Adipocyte (in vitro differentiated cells): ENCODE measurements around the gene HOXB7.

Experiments
- DNase-seq: peaks from one replicate; pipeline ENCODE4 v3.0.0-alpha.2; 2015; ENCODE audit warnings: low read depth
- H3K27me3 ChIP-seq: replicated peaks from 2 replicates; pipeline ENCODE4 v1.7.0; 2013; ENCODE audit warnings: mild to moderate bottlenecking, low read length, moderate library complexity; ENCODE audit not compliant: control insufficient read depth, insufficient read depth
- H3K36me3 ChIP-seq: 2 replicates; pipeline ENCODE4 v1.7.0; 2013; ENCODE audit warnings: low read length, mild to moderate bottlenecking, moderate library complexity; ENCODE audit not compliant: control insufficient read depth, insufficient read depth, severe bottlenecking
- H3K4me1 ChIP-seq: 2 replicates; pipeline ENCODE4 v1.7.0; 2013; ENCODE audit warnings: mild to moderate bottlenecking, low read length, moderate library complexity; ENCODE audit not compliant: control insufficient read depth, insufficient read depth
- H3K4me3 ChIP-seq: 2 replicates; pipeline ENCODE4 v1.7.0; 2013; ENCODE audit warnings: mild to moderate bottlenecking, low read length, moderate library complexity
- H3K9ac ChIP-seq: 2 replicates; pipeline ENCODE4 v1.7.0; 2013; ENCODE audit warnings: mild to moderate bottlenecking, low read length, moderate library complexity
- H3K9me3 ChIP-seq: 2 replicates; pipeline ENCODE4 v1.7.0; 2013; ENCODE audit warnings: mild to moderate bottlenecking, low read length, moderate library complexity; ENCODE audit not compliant: control insufficient read depth

Gene HOXB7

DNA sequence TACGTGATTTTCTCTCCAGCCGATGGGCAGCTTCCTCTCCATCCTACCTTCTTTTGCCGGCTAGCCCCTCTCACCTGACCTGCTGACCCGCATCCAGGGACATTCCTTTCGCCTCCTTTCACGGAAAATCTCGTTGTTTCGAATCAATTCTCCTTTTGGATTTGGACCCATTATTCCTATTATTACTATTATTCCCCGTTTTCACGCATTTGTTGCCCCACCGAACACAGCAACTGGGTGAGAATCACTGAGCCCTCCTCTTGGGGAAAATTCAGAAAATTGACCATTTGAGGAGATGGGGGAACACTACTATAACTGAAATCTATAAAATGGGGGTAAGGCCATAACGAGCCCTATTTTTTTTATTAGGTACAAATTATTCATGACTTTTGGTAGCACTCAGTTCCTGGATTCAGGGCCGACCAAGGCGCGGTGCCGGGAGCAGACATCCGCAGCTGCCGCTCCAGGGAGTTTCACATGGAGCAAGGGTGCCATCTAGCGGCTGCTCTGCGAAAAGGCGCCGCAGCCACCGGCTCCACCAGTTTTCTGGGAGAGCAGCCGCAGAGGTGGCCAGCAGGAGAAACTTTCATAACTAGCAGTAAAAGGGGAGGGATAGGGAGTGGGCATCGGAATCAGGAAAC is 7.6 kb upstream of the HOXB7 start:
- DNase-seq = peak; percentile 92
- peak overlapping the region; percentile 80 for H3K4me3 ChIP-seq
- H3K27me3 ChIP-seq = peaks cover 70% of the 10 kb centered on the region
- no peak overlapping the region for H3K9ac ChIP-seq
- no peaks in the 10 kb centered on the region for H3K9me3 ChIP-seq
- H3K36me3 ChIP-seq = no peaks in the 10 kb centered on the region
- peaks cover 9% of the 10 kb centered on the region for H3K4me1 ChIP-seq

DNA sequence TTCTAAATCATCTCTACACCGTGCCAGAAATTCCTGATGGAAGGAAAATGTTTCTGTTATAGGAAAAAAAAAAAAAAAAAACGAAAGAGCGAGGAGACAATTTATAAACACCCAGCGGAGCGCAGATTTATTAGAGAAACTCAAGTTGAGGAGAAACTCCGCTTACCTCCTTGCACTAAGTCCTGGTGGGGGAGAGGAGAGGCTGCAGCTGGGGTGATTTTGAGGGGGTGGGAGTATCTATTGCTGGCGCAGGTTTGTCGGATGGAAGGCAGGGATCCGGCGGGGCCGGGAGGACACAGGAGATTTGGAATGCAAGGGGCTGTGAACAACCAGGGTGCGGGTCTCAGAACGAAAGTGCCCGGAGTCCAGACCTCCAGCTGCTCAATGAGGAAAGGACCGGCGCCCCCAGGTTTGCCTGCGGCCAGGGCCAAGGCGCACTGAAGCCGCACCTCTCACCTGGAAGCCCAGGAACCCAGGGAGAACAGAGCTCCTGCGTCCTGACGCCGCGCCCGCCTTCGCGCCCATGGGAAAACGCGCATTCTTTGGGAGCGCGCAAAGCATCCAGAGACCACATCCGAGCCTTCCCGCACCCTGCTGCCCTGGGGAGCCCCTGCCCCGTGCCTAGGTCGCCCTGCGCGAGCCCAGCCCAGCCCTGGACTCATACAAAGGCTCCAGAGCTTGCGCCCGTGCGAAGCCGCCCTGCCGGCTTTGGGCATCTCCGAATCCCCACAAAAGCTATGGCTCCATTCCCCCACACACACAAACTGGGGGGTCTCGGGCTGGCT is 6.8 kb upstream of the HOXB7 start:
- Histone ChIP-seq H3K9me3 (no peaks in the 10 kb centered on the region), H3K36me3 (no peaks in the 10 kb centered on the region), H3K4me3 (peak overlapping the region; percentile 51), H3K9ac (no peak overlapping the region), H3K27me3 (peaks cover 63% of the 10 kb centered on the region), H3K4me1 (peaks cover 9% of the 10 kb centered on the region)
- DNase-seq = no peak

DNA sequence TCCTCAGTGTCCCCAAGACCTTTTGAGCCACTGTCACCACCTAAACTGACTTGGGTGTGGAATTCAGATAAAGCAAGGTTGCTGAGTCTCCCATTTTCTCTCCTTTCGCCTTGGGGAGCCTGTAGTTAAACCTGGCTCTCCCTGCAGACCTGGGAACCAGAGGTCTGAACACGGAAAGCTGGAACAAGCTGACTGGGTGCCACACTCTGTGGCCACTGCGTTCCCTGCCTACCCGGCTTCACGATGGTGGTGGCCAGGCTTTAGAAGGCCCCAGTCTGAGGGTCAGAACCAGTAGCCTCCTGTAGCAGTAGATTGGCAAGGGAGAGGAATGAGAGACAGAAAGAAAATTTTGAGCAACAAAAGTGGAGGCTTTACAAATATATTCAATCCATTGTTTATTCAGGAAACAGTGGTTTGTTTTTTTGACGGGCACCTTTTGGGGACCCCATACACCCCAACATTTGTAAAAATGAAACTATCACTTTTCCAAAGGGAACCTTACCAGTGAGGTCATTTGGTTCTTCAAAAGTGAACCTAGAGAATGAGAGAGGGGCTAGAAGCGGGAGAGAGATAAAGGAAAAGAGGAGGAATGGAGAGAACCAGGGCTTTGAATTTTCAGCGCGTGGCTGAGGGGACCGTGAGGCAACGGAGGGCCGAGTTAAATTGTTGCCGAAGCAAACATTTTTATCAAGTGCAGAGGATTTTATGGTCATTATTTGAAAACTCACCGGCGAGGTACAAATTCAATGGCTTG is 6.1 kb upstream of the HOXB7 start:
- no peak for DNase-seq
- H3K27me3 ChIP-seq = peaks cover 55% of the 10 kb centered on the region
- H3K36me3 ChIP-seq = no peaks in the 10 kb centered on the region
- no peaks in the 10 kb centered on the region for H3K9me3 ChIP-seq
- H3K9ac ChIP-seq = no peak overlapping the region
- H3K4me1 ChIP-seq = peaks cover 9% of the 10 kb centered on the region
- H3K4me3 ChIP-seq = no peak overlapping the region

DNA sequence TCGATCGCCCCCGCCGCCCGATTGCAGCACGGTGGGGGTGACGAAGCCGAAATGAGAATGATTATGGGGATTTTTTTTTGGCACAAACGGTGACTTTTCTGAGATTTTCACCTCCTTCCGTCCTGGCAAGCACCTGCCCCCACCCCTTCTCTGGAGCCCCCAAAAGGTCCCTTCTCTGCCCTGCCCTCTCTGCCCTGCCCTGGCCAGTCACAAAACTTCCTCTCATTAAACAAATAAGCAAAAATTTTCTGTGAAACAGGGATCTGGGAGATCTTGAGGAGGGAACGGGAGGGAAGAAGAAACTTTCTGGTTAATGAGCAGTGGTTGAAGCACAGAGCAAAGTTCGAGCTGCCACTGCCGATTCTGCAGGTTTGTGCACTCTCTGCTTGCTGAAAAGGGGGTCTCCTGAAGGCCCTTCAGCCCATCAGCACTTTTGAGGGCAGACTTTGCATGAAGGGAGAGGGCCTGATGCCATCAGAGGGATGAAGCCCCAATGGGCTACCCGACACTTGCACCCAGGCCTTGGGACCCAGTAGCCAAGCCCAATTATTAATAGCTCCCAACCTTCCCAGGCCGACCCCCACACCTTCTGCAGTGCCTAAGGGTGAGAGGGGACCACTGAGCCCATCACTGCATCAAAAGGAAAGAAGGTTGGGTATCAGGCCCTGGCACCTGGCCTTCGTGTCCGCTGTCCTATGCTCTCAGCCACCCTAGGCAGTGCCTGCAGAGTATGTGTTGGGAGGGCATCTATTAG is 5.3 kb upstream of the HOXB7 start:
- Histone ChIP-seq H3K27me3 (peaks cover 47% of the 10 kb centered on the region), H3K9ac (no peak overlapping the region), H3K9me3 (no peaks in the 10 kb centered on the region), H3K36me3 (no peaks in the 10 kb centered on the region), H3K4me1 (peaks cover 12% of the 10 kb centered on the region), H3K4me3 (no peak overlapping the region)
- DNase-seq = no peak

DNA sequence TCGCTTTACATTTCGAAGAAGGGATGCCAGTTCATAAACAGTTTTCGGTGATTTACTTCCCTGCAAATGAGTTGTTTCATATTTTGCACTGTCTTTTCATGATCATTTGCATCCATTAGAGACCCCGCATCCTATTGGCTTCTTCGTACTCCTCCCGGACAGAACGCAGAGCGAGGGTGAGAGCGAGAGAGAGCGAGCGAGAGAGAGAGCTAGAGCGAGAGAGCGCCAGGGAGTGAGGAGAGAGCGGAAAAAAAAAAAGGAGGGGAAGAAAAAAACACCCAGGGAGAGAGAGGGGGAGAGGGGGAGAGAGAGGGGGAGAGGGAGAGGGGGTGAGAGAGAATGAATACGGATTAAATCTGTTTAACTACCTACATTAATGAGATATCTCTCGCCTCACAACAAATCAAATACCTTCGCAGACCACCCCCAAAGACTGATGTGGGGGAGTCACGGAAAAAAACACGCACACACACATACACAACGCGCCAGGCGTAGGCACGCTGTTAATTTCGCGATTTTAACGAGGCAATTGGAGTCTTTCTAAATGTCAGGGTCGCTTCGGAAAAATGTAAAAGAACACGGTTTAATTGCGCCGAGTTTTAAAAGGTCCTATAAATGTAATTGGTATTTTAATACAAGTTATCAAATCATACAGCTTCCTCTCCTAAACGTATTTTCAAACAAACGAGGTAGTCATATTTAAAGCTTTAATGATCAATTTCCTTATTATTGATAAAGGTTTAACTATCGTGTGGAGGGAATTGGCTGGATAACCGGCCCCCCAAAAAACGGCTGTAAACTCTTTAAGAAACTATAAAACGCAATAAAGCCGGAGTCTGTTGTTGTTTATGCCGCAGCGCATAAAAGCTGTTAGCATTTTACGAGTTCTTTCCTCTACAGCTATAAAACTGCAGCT is 4.5 kb upstream of the HOXB7 start, which contains the start of gene HOXB8:
HOXB8 (minus strand) TSS at position 246 of the 916 bp plus-strand sequence. CDS start 588 bp downstream, outside the sequence.
- H3K9me3 ChIP-seq = no peaks in the 10 kb centered on the region
- H3K36me3 ChIP-seq = no peaks in the 10 kb centered on the region
- peaks cover 12% of the 10 kb centered on the region for H3K4me1 ChIP-seq
- DNase-seq = no peak
- peak within 1 kb of the TSS; percentile 75 for H3K4me3 ChIP-seq
- peak within 1 kb of the TSS; percentile 85 for H3K9ac ChIP-seq
- H3K27me3 ChIP-seq = peaks cover 40% of the 10 kb centered on the region

DNA sequence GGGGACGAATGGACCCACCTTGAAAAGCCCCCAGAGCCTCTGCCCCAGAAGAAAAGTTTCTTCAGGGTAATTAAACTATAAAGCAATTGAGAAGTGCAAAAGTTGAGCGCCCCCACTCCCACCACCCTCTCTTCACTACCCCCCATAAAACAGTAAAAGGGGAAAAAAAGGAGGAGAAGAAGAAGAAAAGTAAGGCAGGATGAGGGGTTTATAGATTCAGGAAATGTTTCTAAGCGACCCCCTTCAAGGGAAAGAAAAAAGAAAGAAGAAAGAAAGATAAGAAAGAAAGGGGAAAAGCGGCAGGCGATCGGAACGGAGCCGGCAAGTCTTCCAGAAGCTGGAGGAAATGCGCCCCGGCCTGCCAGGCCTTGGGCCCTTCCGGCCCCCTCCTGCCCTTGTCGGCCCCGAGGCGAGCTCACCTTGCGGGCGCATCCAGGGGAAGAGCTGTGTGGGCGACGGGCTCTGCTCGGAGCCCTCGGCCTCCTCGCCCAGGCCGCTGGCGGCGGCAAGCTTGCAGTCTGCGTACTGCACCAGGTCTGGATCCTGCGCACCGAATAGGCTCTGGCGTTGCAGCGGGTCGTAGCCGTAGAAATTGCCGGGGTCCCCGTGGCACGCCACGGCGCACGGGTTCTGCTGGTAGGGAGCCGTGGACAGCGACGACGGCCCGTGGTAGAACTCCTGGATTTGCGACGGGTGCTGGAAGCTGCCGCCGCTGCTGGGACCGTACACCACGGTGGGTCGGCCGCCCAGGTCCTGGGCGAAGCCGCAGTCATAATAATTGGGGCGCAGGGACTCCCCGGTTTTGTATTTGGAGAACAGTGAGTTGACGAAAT is 3.3 kb upstream of the HOXB7 start:
- H3K36me3 ChIP-seq = no peaks in the 10 kb centered on the region
- peaks cover 22% of the 10 kb centered on the region for H3K4me1 ChIP-seq
- peaks cover 30% of the 10 kb centered on the region for H3K27me3 ChIP-seq
- peak overlapping the region; percentile 85 for H3K9ac ChIP-seq
- DNase-seq = no peak
- no peaks in the 10 kb centered on the region for H3K9me3 ChIP-seq
- H3K4me3 ChIP-seq = peak overlapping the region; percentile 75

DNA sequence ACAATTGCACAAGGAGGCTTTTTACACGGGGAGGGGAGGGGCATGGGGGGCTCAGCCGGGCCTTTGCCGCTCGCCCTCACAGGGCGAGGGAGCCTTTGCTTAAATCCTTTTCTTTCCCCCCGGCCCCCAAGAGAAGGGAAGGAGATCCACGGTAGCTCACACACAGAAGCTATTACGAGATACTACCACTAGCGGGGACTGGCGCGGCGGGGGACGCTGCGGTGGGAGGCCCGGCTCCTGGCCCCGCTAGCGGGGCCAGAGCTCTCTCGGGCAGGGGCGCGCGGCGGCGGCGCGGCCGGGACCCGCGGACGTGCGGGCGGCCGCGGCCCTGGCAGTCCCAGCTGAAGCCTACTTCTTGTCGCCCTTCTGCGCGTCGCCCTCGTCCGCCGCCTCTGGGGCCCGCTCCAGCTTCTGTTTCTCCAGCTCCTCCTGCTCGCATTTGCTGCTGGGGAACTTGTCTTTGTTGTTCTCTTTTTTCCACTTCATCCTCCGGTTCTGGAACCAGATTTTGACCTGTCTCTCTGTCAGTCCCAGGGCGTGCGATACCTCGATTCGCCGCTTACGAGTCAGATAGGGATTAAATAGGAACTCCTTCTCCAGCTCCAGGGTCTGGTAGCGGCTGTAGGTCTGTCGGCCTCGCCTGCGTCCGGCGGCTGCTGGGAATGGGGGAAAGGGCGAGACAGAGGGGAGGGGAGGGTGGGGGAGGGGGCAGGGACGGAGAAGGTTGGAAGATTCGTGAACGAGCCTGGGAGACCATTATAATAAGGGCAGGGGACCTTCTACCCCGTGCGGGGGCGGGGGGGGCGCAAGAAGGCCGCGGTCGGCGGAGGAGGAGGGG is 2.3 kb upstream of the HOXB7 start:
- Histone ChIP-seq H3K9ac (peak overlapping the region; percentile 94), H3K9me3 (no peaks in the 10 kb centered on the region), H3K36me3 (no peaks in the 10 kb centered on the region), H3K4me3 (peak overlapping the region; percentile 86), H3K27me3 (peaks cover 27% of the 10 kb centered on the region), H3K4me1 (peaks cover 22% of the 10 kb centered on the region)
- no peak for DNase-seq

DNA sequence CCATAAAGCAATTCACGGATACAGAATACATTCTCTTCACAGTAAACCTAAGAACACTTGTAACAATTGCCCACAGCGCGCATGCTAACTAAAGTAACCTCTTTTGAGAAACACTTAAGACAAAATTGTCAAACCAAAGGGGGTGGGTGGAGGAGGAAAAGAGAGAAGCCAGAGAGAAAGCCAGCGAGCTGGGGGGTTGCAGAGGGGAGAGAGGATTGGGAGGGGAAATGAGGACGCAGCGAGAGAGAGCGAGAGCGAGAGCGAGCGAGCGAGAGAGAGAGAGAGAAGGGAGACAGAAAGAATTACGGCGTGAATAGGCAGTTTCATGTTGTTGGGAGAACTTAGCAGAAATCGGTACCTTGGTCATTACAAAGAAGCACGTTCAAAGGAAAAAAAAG is 1.6 kb upstream of the HOXB7 start:
- Histone ChIP-seq H3K4me1 (peaks cover 18% of the 10 kb centered on the region), H3K9ac (peak overlapping the region; percentile 94), H3K27me3 (peaks cover 21% of the 10 kb centered on the region), H3K36me3 (no peaks in the 10 kb centered on the region), H3K4me3 (peak overlapping the region; percentile 86), H3K9me3 (no peaks in the 10 kb centered on the region)
- no peak for DNase-seq
